ENCODE results near the gene OLA1. TPM values are rescaled to one million over a fixed set of nuclear protein-coding genes. Genes with fewer than 3 reads are reported as not detected.

OLA1 gene
- total RNA-seq, 2 experiments from 2014 or later = 71.6 to 73.1 TPM

GRCh38 chr2:174193737-174194136, 54.6 kb downstream of the OLA1 start:
- H3K36me3 Mint-ChIP-seq (ENCODE audit: low read depth) = no peaks in the 10 kb centered on the region
- H3K4me1 Mint-ChIP-seq (ENCODE audit: low read depth) = no peaks in the 10 kb centered on the region
- H3K4me3 Mint-ChIP-seq = no peak overlapping the region
- H3K27ac Mint-ChIP-seq = no peak overlapping the region
- H3K9me3 Mint-ChIP-seq (ENCODE audit: insufficient read depth) = no peaks in the 10 kb centered on the region
- ChIA-PET CTCF (no interaction called here), POLR2A (no interaction called here)
- H3K27me3 Mint-ChIP-seq (ENCODE audit: low read depth) = no peaks in the 10 kb centered on the region
- no peak for ATAC-seq
- no peak for DNase-seq

- DNase-seq (no peak), ATAC-seq (no peak)
- ChIA-PET POLR2A (interaction anchor here (0.6 kb wide), 1 partner anchor 17 kb away, joined by 3 read pairs; no protein-coding TSS in a partner anchor), CTCF (no interaction called here)
- Mint-ChIP-seq H3K27ac (no peak overlapping the region), H3K27me3 (ENCODE audit: low read depth) (no peaks in the 10 kb centered on the region), H3K4me3 (no peak overlapping the region), H3K4me1 (ENCODE audit: low read depth) (no peaks in the 10 kb centered on the region), H3K9me3 (ENCODE audit: insufficient read depth) (no peaks in the 10 kb centered on the region), H3K36me3 (ENCODE audit: low read depth) (peaks cover 2% of the 10 kb centered on the region)
Measured at GRCh38 chr2:174192664-174193063, 55.7 kb downstream of the OLA1 start.

- Mint-ChIP-seq H3K27ac (no peak overlapping the region), H3K36me3 (ENCODE audit: low read depth) (peaks cover 6% of the 10 kb centered on the region), H3K4me3 (no peak overlapping the region), H3K4me1 (ENCODE audit: low read depth) (no peaks in the 10 kb centered on the region), H3K27me3 (ENCODE audit: low read depth) (no peaks in the 10 kb centered on the region), H3K9me3 (ENCODE audit: insufficient read depth) (no peaks in the 10 kb centered on the region)
- DNase-seq (no peak), ATAC-seq (no peak)
- CTCF ChIA-PET = interaction anchor here (1.4 kb wide), 1 partner anchor 8 kb away, joined by 3 read pairs; no protein-coding TSS in a partner anchor
- POLR2A ChIA-PET = no interaction called here
Measured at GRCh38 chr2:174191342-174192074, 56.8 kb downstream of the OLA1 start.

GRCh38 chr2:174184915-174185314, 63.4 kb downstream of the OLA1 start:
- Mint-ChIP-seq H3K27me3 (ENCODE audit: low read depth) (no peaks in the 10 kb centered on the region), H3K4me3 (no peak overlapping the region), H3K9me3 (ENCODE audit: insufficient read depth) (no peaks in the 10 kb centered on the region), H3K36me3 (ENCODE audit: low read depth) (peaks cover 15% of the 10 kb centered on the region), H3K27ac (no peak overlapping the region), H3K4me1 (ENCODE audit: low read depth) (no peaks in the 10 kb centered on the region)
- ChIA-PET CTCF (no interaction called here), POLR2A (no interaction called here)
- no peak for DNase-seq
- no peak for ATAC-seq

DNA sequence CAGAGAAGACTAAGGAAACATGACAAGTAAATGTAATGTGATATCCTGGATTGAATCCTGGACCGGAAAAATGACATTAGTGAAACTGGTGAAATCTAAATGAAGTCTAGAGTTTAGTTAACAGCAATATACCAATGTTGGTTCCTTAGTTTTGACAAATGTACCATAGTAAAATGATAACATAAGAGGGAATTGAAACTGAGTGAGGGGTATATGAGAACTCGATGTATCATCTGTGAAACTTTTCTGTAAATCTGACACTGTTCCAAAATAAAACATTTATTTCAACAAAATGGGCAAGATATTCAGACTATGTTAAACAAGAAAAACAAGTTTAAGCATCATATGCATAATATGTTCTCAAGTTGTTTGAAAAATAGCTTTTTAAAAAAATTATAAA, 63.8 kb downstream of the OLA1 start:
- no peak for ATAC-seq
- H3K36me3 Mint-ChIP-seq (ENCODE audit: low read depth) = peaks cover 15% of the 10 kb centered on the region
- H3K9me3 Mint-ChIP-seq (ENCODE audit: insufficient read depth) = no peaks in the 10 kb centered on the region
- no peak overlapping the region for H3K27ac Mint-ChIP-seq
- H3K27me3 Mint-ChIP-seq (ENCODE audit: low read depth) = no peaks in the 10 kb centered on the region
- CTCF ChIA-PET = no interaction called here
- POLR2A ChIA-PET = no interaction called here
- no peak overlapping the region for H3K4me3 Mint-ChIP-seq
- DNase-seq = no peak
- H3K4me1 Mint-ChIP-seq (ENCODE audit: low read depth) = no peaks in the 10 kb centered on the region

DNA sequence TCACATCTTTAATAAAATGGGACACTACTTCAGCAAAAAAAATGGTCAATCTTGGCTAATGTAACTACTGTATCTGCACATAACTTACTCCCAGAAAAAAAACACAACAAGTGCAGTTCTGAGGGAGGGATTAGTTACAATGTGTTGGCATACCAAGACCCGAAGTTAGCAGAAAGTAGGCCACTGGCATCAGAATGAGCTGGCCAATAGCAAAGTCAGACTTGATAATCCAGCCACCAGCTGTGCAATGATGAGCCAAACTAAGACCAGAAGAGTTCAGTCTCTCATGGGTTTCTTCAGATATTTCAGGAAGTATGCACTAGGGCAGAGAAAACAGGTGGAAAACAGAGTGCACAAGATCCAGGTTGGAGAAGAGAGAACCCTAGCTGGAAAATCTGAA, 65.3 kb downstream of the OLA1 start:
- POLR2A ChIA-PET = no interaction called here
- no peaks in the 10 kb centered on the region for H3K4me1 Mint-ChIP-seq (ENCODE audit: low read depth)

DNA sequence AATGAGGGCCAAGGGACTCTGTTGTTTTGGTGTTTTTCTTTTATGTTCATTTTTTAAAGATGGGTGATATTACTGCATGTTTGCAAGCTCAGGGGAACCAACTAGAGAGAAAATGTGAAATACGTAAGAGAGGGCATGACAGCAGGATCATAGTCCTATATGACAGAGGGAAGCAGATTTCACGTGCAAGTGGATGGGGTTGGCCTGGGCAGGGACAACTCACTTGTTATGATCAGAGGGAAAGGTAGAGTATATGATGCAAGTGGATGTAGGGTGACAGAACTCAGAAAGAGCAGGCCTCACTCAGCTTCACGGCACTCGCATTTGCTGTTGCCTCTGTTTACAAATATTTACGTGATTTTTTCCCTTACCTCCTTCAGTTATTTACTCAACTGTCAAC, 67.0 kb downstream of the OLA1 start:
- POLR2A ChIA-PET = no interaction called here
- no peak for ATAC-seq
- no peak for DNase-seq
- peaks cover 17% of the 10 kb centered on the region for H3K36me3 Mint-ChIP-seq (ENCODE audit: low read depth)
- H3K4me1 Mint-ChIP-seq (ENCODE audit: low read depth) = peaks cover 4% of the 10 kb centered on the region
- no peaks in the 10 kb centered on the region for H3K27me3 Mint-ChIP-seq (ENCODE audit: low read depth)
- CTCF ChIA-PET = no interaction called here
- H3K4me3 Mint-ChIP-seq = no peak overlapping the region
- H3K9me3 Mint-ChIP-seq (ENCODE audit: insufficient read depth) = peaks cover 4% of the 10 kb centered on the region
- no peak overlapping the region for H3K27ac Mint-ChIP-seq

More for the DNA sequence above, 65.3 kb downstream of the OLA1 start:
- Mint-ChIP-seq H3K9me3 (ENCODE audit: insufficient read depth) (no peaks in the 10 kb centered on the region), H3K36me3 (ENCODE audit: low read depth) (peaks cover 15% of the 10 kb centered on the region), H3K4me3 (no peak overlapping the region), H3K27me3 (ENCODE audit: low read depth) (no peaks in the 10 kb centered on the region), H3K27ac (no peak overlapping the region)
- DNase-seq (no peak), ATAC-seq (no peak)
- CTCF ChIA-PET = interaction anchor here (1.5 kb wide), 1 partner anchor 9 kb away, joined by 3 read pairs; no protein-coding TSS in a partner anchor

DNA sequence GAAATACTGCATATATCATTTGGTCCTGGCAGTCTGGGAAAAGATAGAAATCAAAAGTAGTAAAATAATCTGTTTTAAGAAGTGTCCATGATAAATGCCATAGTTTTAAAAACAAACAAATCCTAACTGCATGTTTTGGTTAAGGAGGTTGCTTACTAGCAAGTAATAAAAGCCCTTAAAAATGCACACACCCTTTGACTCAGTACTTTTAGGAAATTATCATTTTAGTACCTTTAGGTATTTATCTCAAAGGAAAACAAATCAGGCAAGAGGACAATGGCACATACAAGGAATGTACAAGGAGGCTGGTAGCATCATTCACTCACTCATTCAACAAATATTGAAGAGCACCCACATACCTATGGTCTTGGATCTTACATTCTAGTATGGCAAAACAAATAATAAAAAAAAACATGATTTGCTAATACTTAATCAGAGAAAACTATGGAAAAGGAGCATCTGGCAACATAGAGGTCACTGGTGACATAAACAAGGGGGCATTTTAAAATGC, 67.6 kb downstream of the OLA1 start:
- H3K27ac Mint-ChIP-seq = no peak overlapping the region
- ATAC-seq = no peak
- no peaks in the 10 kb centered on the region for H3K27me3 Mint-ChIP-seq (ENCODE audit: low read depth)
- H3K9me3 Mint-ChIP-seq (ENCODE audit: insufficient read depth) = peaks cover 9% of the 10 kb centered on the region
- H3K4me3 Mint-ChIP-seq = no peak overlapping the region
- peaks cover 19% of the 10 kb centered on the region for H3K36me3 Mint-ChIP-seq (ENCODE audit: low read depth)
- ChIA-PET POLR2A (no interaction called here), CTCF (no interaction called here)
- H3K4me1 Mint-ChIP-seq (ENCODE audit: low read depth) = peaks cover 4% of the 10 kb centered on the region
- no peak for DNase-seq

- CTCF ChIA-PET = no interaction called here
Measured at GRCh38 chr2:174180165-174180724, 68.1 kb downstream of the OLA1 start.

DNA sequence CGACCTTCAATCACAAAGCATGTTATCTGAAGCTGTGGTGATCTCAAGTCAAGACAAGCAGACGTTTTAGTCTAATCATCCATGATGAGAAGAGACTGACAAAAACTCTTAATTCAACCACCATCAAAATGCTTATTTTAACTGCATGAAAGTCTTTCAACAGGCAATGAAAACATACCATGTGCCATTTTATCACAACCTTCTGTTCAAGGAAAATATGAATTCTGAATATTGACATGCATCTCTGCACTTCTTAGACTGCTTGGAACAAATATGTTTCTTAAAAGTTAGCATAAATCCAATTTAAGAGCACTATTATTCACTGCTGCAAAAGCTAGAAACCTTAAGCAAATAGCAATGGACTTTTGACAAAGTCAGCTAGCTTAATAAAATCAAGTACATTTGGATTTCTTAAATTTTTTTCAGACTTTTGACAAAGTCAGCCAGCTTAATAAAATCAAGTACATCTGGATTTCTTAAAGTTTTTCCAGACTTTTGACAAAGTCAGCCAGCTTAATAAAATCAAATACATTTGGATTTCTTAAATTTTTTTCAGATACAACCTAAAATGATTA, 70.9 kb downstream of the OLA1 start:
- Mint-ChIP-seq H3K4me1 (ENCODE audit: low read depth) (peaks cover 11% of the 10 kb centered on the region), H3K36me3 (ENCODE audit: low read depth) (peaks cover 38% of the 10 kb centered on the region), H3K4me3 (no peak overlapping the region), H3K27me3 (ENCODE audit: low read depth) (no peaks in the 10 kb centered on the region), H3K27ac (no peak overlapping the region), H3K9me3 (ENCODE audit: insufficient read depth) (peaks cover 40% of the 10 kb centered on the region)
- no peak for ATAC-seq
- POLR2A ChIA-PET = no interaction called here
- DNase-seq = no peak
- CTCF ChIA-PET = no interaction called here

More at GRCh38 chr2:174180165-174180724, 68.1 kb downstream of the OLA1 start:
- Mint-ChIP-seq H3K4me3 (no peak overlapping the region), H3K4me1 (ENCODE audit: low read depth) (peaks cover 4% of the 10 kb centered on the region), H3K27ac (no peak overlapping the region), H3K27me3 (ENCODE audit: low read depth) (no peaks in the 10 kb centered on the region), H3K9me3 (ENCODE audit: insufficient read depth) (peaks cover 15% of the 10 kb centered on the region), H3K36me3 (ENCODE audit: low read depth) (peaks cover 22% of the 10 kb centered on the region)
- ATAC-seq (no peak), DNase-seq (no peak)
- POLR2A ChIA-PET = interaction anchor here (0.6 kb wide), 1 partner anchor 31 kb away, joined by 3 read pairs; no protein-coding TSS in a partner anchor

- POLR2A ChIA-PET = no interaction called here
- DNase-seq = no peak
- Mint-ChIP-seq H3K27ac (no peak overlapping the region), H3K27me3 (ENCODE audit: low read depth) (no peaks in the 10 kb centered on the region), H3K4me3 (no peak overlapping the region), H3K4me1 (ENCODE audit: low read depth) (peaks cover 13% of the 10 kb centered on the region), H3K36me3 (ENCODE audit: low read depth) (peaks cover 43% of the 10 kb centered on the region), H3K9me3 (ENCODE audit: insufficient read depth) (peaks cover 45% of the 10 kb centered on the region)
- no peak for ATAC-seq
- CTCF ChIA-PET = no interaction called here
Measured at GRCh38 chr2:174176898-174177297, 71.4 kb downstream of the OLA1 start.

GRCh38 chr2:174174741-174175140, 73.6 kb downstream of the OLA1 start:
- Mint-ChIP-seq H3K9me3 (ENCODE audit: insufficient read depth) (peaks cover 53% of the 10 kb centered on the region), H3K27me3 (ENCODE audit: low read depth) (no peaks in the 10 kb centered on the region), H3K27ac (no peak overlapping the region), H3K4me3 (no peak overlapping the region), H3K4me1 (ENCODE audit: low read depth) (peaks cover 13% of the 10 kb centered on the region), H3K36me3 (ENCODE audit: low read depth) (peaks cover 49% of the 10 kb centered on the region)
- DNase-seq (no peak), ATAC-seq (no peak)
- CTCF ChIA-PET = interaction anchor here (1.6 kb wide), 1 partner anchor 10 kb away, joined by 4 read pairs; no protein-coding TSS in a partner anchor
- POLR2A ChIA-PET = no interaction called here
